HG03439 (cell line): ENCODE results near the gene SEMA6D.

Source experiments
- ATAC-seq: cut with Tn5 transposase; IDR thresholded peaks from one replicate; pipeline ENCODE4 v1.9.1; 2021; ENCODE audit warnings: mild to moderate bottlenecking, moderate library complexity; ENCODE audit not compliant: unreplicated experiment

SEMA6D gene

DNA sequence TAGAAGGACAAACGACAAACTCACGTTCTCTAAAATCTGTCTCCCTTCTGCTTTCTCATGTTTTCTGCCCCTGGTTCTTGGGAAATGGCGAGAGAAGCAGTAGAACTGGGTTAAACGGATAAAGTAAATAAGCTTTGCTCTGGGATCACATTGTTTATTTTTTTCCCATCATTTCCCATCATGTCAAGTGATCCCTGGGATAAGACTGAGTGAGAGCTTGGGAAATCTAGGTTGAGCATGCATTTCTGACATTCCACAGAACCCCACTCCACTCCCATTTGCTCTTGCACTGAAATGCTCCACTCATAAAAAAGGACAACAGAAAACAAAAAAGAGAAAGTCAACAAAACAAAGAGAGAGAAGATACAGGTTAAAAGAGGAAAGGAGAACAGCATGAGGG is 69.1 kb downstream of the SEMA6D start:
- ATAC-seq: no peak

- no peak for ATAC-seq
Observed at GRCh38 chr15:47787875-47788274, 70.6 kb downstream of the SEMA6D start.

GRCh38 chr15:47788685-47789084 is 71.4 kb downstream of the SEMA6D start:
- ATAC-seq: no peak

- ATAC-seq: no peak
Observed at GRCh38 chr15:47791161-47791560, 73.9 kb downstream of the SEMA6D start.

DNA sequence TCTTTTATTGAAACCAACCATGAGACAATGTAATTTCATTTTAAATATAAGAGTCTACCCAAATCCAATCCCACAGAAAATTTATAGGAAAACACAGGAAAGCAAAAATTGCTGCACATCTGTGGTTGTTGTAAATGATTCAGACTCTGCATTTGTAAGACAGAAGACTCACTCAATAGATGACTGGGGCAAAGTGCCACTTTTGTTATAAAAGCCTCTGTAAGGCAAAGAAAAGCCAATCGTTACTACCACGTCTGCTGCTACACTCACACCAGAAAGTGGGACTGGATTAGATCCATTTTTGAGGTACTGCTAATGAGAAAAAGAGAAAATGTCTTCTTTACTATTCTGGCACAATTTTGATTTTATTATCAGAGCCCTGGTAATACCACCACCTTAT is 74.9 kb downstream of the SEMA6D start:
- no peak for ATAC-seq

DNA sequence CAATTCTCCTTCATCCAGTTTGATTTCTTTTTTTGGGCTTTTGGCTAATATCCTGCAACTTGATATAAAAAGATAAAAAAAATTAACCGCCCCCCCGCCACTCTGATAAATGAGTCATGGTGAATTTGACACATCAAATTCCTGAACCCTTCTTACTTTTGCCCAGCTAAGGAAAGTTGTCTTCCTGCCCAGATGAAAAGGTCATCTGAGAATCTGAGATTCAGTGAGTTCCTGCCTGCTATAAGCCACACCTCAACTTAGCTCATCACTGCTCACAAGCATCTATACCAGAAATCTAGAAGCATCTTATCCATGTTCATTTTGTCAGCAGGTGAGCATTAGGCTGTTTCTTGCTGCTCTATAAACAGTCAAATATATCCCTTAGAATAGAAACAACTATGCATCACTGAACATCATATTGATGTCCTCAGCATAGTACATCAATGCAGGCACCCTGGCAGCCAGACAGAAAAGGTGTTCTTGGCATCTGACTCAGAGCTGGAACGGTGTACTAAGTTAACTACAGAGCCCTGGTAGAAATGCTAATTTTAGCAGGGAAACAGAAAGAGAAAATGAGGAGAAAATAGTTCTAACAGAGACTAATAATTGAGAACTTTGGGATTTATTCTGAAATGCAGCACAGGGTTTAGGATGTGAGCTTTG is 77.1 kb downstream of the SEMA6D start:
- ATAC-seq: no peak

DNA sequence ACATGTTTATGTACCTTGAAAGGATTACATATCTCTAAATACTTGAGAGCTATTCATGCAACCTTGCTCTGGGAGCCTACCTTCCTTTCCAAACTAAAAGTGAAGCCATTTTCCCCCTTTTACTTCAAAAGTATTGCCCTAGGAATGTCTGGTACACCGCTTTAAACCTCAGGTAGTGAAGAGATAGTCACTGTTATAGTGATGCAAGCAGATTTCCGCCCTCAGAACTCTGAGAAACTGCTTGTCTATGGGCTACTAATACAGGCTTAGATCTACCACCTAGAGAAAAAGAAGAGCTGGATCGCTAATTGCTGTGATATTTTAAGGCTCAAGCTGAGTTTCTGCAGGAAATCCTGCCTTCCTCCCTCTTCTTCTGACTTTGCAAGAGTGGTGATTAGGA is 78.6 kb downstream of the SEMA6D start:
- ATAC-seq: no peak

DNA sequence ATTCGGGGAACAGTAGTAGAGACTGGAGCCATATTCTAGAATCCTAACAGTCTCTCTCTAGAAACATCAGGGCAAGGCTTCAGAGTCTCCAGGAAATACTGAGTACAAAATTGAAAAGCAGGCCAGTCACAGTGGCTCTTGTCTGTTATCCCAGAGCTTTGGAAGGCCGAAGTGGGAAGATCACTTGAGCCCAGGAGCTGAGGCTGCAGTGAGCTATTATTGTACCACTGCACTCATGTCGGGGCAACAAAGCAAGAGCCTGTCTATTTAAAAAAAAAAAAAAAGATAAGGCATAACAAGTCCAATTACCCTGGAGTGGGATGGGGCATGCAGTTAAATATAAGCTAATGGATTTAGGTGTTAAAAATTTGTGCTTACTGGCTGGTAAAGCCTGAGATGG is 79.0 kb downstream of the SEMA6D start:
- no peak for ATAC-seq

GRCh38 chr15:47796830-47797229 is 79.5 kb downstream of the SEMA6D start:
- no peak for ATAC-seq

DNA sequence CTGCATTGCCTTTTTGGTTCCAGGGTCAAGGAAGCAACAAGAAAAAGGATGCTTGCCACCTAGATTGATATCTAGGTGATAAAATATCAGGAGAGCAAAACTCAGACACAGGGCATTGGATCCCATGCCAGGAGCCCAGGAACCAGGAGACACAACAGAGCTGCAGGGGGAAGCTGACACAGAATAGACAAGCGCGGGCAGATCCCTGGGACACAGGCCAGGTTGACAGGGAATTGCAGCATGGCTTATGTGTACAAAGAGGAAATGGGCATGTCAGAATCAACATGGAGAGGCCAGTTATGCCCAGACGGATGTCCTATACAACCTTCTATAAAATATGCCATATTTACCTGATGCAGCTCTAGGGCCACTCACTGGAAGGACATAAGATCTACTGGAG is 84.2 kb downstream of the SEMA6D start:
- ATAC-seq: no peak

DNA sequence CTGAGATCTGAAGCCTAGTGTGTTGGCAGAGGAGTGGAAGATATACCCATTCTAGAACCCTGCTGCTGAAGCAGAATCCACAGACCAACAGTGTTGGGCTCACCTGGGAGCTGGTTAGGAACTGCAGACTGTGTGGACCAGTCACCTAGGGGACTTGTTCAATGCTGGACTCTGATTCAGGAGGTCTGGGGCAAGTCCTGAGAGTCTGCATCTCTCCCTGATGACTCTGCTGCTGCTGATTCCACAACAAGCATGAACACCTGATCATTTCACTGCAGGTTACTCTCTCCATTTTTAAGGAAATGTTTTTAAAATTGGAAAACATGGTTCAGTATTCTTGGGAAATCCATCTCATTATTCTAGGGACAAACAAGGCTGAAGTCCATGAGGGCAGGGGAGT is 84.9 kb downstream of the SEMA6D start:
- ATAC-seq: no peak

DNA sequence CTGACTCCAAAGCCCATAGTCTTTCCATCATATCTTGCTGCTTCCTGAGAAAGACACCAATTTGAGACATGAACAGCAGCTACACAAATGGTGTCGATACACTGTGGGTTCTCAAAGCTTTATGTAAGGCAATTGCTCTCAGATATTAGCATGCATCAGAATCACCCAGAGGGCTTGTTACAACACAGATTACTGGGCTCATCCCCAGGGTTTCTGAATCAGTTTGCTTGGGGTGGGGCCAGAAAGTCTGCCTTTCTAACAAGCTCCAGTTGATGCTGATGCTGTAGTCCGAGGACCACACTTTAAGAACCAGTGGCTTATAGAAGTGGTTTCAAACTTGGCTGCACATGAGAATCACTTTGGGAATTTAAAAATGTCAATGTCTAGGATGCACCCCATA is 86.5 kb downstream of the SEMA6D start:
- no peak for ATAC-seq

DNA sequence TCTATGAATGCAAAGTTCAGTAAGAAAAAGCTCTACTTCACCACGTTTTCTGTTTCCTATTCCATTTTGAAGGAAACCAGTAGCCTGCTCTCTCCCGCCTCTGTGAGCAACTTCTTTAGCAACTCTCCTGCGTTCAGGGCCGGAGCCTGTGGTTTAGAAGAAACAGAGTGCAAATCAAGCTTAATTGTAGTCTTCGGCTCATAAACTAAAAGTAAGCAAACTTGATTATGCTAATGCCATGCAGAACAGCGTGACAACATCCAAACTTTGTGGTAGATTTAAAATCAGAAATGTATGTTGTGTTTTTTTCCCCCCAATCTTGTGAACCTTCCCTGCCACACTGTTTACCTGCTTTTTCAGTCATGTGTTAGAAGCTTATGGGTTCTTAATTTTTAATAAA is 87.4 kb downstream of the SEMA6D start:
- ATAC-seq: no peak

- ATAC-seq: no peak
Observed at GRCh38 chr15:47806008-47806407, 88.7 kb downstream of the SEMA6D start.

DNA sequence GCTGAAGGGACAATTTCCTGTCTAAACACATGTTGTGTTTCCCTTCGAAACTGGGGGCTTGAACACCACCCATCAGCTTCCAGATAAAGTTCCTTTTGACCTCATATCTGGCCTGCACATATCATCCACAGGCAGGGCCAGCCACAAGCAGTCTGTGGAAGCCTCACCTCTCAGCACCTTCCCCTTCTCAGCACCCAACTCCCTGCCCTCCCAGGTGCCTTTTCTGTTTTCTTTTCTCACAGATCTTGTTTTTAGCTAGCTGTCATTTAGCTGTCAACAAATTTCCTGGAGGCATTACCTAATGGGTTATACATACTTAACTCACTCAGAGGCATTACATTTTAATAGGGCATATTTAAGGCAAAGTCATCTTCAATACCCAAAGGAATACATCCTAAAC is 93.9 kb downstream of the SEMA6D start:
- ATAC-seq: no peak

DNA sequence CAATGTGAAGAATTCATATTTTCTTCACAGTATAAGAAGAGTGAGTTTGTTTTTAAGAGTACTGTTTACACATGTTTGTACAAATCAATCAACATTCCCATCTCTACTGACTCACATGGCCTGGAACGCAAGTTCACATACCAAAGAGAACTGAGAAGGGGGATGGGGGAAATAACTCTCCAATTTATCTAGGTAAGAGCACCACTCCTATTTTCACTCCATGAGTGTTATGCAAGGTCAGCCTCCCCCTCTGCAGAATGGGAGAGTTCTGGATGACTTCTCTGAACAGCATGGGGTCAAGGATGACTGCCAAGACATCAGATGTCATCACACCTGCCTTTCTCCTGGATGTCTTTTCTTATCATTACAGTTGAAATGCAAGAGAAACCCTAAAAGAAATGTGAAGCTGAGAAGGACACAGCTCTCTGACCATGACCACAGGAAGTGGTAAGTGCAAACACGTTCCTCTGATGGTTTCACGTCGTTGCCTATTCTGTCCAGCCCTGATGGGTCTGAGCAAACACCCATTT is 95.2 kb downstream of the SEMA6D start:
- ATAC-seq: peak; percentile 60

DNA sequence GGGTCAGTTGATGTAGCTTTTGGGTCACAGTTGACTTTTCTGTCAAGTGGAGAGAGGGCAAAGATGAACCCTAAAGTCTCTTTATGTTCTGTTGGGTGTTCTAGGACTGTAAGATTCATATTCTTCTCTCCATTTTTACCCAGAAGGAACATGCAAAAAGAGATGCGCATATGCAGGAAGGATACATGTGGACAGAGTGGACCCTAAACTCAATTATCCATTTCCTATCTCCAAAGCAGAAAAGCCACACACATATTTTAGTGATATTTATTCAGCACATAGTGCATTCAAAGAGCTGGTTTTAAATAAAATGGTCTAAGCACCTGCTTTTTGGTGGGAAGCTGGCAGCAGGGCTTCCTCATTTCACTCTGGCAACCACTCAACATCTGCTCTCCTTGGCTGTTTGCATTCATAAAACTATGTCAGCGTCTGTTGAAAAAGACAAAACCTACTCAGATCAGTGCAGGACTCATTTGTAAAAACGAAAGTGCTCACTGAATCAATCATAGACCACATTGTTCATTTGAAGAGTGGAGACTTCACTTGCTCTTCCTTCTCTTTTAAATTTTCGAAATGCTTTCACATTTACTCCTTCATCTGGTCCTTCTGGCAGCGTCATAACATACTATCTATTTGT is 96.6 kb downstream of the SEMA6D start:
- ATAC-seq: peak; percentile 86

- no peak for ATAC-seq
Observed at GRCh38 chr15:47814620-47815019, 97.3 kb downstream of the SEMA6D start.

DNA sequence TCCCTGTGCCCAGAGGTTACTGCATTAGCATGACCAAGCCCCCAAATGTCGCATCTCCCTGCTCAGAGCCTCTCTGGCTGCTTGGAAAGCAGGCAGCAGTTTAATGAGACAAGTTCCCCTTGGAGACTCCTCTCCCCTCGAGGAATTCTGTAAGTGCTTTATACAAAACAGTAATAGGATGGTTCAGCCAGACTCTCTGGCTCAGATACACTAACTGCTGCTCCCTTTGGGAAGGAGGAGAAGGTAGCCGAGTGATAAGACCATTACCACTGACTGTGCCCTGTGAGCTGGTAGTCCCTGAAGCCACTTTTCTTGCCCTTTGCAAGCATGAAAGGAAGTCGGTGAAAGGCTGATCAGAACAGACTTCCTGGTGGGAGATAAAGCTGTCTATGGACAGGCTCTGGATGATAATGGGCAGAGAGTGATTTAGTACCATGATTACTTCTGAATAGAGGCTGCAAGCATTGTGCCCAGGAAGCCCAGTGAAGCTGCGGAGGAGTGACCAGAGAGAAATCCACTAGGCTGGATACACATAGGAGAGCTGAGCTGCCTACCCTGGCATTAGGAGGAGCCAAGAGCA is 100.8 kb downstream of the SEMA6D start:
- ATAC-seq: no peak

- no peak for ATAC-seq
Observed at GRCh38 chr15:47819158-47819557, 101.9 kb downstream of the SEMA6D start.

DNA sequence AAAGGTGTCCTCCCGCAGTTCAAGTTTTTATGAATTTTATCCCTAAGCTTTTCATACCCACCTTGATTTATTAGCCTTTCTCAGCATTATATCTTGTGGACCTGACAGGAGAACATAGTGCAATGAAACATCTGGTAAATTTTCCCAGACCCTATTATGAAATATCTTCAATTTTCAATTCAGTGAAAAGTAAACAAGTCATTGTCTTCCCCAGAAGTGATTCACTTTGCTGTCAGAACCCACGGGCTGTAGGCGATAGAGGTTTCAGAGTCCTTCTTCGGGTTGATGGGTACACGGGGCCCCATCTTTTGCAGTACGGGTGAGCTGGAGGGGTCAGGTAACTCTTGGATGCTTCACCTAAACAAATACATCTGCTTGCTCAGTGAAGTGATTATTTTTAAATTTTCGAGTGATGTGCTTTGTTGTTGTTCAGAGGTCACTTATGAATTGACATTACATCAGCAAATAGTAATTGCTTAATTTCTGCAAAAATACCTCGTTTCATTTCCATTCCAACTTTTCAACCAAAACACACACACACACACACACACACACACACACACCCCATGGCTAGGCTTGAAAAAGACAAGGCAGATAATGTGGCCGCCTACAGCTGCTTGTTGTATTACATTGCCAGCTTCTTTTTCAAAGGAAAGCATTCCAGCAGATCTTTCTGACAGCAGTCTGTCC is 102.9 kb downstream of the SEMA6D start:
- ATAC-seq: no peak
